ENCODE data around the gene SH3GL2.

GRCh38 chr9:17614250-17614649, 35.4 kb downstream of the SH3GL2 start:
- TF ChIP-seq CTCF (conservative IDR thresholded peaks at IDR 0.05; ENCODE audit: low read length) (no peak), EZH2phosphoT487 (IDR thresholded peaks at IDR 0.05; ENCODE audit: borderline replicate concordance) (no peak)
